GM18873 (cell line): ENCODE data around the gene CPAMD8.
"Not testable (repeated sequence)": the region's sequence is repeated elsewhere in the genome, so short reads cannot be mapped to it uniquely, and the experiment has no call there.

Experiments used
- ATAC-seq: cut with Tn5 transposase; IDR thresholded peaks from one replicate; pipeline ENCODE4 v1.9.1; 2021; ENCODE audit warnings: mild to moderate bottlenecking, moderate library complexity, moderate number of reproducible peaks; ENCODE audit not compliant: unreplicated experiment, low FRiP score

CPAMD8 gene

DNA sequence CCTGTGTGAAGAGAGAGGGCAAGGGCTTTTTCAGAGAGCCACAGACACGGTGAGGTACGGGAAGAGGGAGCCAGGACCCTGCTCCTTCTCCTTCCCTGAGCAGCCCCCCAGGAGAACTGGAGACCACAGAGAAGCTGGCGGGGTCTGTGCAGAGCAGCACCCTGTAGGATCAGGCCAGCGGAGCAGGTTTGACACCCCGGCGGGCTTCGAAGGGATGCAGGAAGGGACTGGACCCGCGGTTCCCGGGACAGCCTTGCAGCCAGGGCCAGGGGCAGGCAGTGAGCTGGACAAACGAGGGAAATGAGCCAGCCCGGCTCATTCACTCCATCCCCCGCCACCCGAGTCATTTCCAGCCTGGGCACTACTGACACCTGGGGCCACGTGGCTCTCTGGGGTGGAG lies 22.2 kb downstream of the CPAMD8 start:
- no peak for ATAC-seq

DNA sequence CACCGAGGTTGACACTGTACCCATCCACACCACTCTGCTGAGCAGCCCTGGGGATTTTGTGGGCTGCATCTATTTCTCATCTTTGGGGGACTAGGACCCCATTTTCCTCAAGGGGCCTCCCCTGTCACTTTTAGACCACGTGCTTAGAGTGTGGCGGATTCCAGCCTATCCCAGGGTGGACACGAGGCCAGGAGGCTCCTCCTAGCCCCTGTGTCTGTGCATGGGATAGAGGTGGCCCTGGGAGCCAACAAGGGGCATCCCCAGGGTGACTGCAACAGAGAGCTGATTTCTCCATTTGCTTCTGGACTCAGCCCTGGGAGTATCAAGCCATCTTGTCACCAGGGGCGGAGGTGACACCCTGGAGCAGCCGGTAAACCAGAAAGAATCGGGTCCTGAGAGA lies 24.2 kb downstream of the CPAMD8 start:
- ATAC-seq: no peak

DNA sequence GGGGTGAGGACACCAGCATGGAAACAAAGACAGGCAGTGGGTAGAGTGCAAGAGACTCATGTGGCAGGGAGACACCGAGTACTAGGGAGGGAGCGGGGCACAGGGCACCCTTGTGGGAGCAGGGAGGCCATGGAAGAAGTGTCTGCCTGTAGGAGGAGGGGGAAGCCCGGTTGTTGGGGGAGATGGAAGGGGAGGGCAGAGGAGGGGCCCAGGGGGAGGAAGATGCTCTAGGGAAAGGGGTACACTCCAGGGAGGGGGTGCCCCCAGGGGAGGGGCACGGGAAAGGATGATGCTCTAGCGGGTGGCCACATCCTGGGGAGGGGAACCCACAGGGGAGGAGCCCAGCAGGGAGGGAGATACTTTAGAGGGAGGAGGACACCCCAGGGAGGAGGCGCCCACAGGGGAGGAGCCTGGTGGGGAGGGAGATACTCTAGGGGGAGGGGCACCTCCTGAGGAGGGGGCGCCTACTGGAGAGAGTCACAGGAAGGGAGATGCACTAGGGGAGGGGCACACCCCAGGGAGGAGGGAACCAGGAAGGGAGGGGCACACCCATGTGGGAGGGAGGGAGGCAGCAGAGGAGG lies 24.9 kb downstream of the CPAMD8 start:
- no peak for ATAC-seq

DNA sequence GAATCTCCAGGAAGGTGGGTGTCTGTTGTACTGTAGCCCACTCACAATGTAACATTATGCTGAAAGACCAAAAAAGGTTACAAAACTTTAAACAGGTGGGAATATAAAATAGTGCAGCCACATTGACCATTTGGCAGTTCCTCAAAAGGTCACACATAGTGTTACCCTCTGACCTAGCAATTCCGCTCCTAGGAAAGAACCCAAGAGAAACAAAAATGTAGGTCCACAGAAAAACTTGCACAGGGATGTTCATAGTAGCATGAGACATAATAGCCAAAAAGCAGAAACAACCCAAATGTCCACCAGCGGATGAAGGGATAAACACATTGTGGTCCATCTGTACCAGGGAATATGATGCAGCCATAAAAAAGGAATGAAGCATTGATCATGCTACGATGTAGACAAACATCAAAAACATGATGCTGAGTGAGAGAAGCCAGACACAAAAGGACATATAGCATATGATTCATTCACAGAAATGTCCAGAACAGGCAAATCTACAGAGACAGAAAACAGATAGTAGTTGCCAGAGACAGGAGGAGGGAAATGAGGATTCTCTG lies 27.9 kb downstream of the CPAMD8 start:
- ATAC-seq: no peak

DNA sequence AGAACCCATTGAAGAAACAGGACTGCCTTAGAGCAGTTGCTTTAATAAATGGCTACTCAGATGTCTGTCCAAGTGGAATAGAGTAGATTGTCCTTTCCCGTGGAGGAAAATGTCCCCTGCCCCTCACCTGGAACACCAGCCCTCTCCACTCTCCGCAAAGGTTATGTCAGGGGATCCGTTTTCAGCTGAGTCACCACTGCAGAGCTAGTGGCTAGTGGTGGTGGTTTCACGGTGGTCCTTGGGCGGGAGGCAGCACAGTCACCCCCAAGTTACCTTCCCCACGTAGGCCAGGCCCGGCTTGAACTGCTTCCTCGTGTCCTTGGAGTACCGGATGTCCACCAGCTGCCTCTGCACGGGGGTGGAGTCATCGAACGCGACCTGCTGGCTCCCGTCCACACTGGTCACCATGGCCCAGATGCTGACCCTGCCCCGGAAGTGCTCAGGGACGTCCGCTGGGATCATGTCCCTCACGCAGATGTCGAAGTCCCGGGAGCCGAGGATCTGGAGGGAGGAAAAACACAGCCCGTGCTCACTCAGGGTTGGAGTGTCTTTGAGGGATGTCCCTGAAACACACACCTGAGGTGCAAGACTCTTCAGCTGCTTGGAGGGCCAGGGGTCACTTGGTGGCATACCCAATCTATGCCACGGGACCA lies 29.6 kb downstream of the CPAMD8 start:
- ATAC-seq: not testable (repeated sequence)

DNA sequence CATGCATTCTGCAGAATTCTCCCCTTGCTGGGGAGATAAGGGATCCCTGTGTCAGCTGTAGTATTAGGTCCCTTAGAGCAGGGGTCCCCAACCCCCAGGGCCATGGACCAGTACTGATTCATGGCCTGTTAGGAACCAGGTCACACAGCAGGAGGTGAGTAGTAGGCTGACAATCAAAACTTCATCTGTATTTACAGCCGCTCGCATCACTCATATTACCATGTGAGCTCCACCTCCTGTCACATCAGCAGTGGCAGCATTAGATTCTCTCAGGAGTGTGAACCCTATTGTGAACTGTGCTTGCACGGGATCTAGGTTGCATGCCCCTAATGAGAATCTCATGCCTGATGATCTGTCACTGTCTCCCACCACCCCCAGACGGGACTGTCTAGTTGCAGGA lies 37.9 kb downstream of the CPAMD8 start:
- ATAC-seq: no peak

DNA sequence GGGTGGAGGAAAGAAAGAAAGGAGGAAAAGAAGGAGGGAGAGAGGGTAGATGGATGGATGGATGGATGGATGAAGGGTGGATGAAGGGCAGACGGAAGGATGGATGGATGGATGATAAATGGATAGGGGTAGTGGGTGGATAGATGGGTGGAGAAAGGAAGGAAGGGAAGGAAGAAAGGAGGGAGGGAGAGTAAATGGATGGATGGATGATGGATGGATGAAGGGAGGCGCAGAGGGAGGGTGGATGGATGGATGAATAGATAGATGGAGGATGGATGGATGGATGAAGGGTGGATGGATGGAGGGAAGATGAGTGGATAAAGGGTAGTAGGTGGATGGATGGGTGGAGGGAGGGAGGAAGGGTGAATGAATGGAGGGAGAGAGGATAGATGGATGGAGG lies 41.2 kb downstream of the CPAMD8 start:
- no peak for ATAC-seq

DNA sequence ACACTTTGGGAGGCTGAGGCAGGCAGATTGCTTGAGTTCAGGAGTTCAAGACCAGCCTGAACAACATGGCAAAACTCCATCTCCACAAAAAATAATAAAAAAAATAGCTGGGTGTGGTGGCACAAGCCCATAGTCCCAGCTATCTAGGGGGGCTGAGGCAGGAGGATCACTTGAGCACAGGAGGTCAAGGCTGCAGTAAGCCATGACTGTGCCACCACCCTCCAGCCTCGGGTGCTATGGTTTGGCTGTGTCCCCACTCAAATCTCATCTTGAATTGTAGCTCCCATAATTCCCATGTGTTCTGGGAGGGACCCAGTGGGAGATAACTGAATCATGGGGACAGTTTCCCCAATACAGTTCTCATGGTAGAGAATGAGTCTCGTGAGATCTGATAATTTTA lies 44.0 kb downstream of the CPAMD8 start:
- ATAC-seq: not testable (repeated sequence)

DNA sequence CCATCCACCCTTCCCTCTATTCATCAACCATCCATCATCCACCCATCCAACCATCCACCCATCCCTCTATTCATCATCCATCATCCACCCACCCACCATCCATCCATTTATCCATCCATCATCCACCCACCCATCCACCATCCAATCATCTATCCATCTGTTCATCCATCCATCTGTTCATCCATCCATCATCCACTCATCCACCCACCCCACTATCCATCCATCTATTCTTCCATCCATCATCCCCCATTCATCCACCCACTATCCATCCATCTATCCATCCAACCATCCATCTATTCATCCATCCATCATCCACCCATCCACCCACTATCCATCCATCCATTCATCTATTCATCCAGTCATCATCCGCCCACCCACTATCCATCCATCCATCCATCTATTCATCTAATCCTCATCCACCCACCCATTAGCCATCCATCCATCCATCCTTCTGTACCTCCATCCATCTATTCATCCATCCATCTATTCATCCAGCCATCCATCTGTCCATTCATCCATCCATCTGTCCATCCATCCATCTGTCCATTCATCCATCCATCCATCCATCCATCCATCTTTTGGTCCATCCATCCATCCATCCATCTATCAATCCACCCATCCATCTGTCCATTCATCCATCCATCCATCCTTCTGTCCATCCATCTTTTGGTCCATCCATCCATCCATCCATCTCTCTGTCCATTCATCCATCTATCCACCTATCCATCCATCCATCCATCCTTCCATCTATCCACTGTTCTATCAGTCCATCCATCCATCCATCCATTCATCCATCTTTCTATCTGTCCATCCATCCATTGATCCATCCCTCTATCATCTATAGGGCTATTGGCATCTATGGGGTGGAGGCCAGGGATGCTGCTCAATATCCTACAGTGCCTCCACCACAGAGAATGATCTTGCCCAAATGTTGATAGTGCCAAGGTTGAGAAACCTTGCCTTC lies 47.5 kb downstream of the CPAMD8 start:
- no peak for ATAC-seq

DNA sequence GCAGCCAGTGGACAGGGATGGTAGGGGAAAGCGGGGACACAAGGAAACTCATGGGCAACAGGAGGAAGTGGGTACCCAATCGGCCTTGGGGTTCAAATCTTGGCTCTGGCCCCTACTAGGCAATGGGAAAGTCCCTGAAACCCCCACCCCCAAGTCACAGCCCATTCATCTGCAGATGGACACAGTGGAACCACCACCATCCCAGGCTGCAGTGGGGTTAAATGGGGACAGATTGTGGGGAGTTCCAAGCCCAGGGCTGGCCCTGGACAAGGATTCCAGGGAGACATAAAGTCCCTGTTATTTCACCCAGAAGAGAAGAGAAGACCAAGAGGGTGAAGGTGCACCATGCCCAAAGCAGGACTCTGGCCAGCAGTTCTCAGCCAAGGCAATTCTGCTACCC lies 48.5 kb downstream of the CPAMD8 start:
- ATAC-seq: no peak

DNA sequence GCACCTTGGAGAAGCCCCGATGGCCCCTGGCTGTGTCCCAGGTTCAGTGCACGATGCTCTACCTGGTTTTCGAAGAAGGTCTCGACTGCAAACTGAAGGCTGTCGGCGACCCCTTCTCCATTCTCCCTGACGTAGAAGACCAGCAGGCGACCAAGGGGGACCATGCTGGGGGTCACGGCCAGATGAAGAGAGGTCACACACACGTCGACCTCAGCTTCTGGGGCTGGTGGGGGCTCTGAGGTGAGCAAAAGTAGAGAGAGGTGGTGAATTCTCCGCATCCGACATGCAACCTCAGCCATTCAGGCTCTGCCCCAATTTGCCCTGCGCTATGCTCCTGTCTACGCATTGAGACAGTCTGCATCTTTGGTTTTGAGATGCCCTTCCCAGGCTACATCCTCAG lies 49.3 kb downstream of the CPAMD8 start:
- ATAC-seq: no peak

DNA sequence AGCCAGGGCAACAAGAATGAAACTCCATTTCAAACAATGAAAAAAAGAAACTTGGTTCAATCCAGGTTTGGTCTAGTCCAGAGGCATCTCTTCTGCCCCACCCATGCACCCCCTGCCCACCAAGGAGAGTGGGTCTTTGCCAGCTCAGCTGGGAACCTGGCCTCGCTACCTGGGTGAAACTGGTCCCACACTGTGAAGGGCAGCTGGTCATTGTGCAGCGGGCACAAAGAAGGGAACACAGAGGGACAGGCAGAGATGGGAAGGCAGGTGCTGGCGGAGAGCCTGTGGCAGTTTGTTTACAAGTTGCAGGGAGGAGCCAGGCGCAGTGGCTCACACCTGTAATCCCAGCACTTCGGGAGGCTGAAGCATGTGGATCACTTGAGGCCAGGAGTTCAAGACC lies 50.2 kb downstream of the CPAMD8 start:
- ATAC-seq: no peak

DNA sequence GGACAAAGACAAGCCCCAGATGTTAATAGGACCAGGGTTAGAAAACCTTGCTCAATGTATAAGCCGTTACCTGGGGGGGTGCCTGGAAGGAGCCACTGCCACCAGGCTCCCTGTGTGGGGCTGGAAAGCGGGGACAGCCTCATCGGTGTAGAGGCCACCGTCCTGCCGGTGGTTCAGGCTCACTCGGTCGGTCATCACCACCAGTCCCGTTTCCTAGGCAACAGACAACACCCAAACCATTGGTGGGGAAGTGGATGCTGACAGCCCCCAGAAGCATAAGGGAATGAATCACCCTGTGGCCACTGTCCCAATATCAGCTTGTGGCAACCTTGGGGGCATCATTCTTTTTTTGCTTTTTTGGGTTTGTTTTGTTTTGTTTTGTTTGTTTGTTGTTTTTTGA lies 55.8 kb downstream of the CPAMD8 start:
- no peak for ATAC-seq

DNA sequence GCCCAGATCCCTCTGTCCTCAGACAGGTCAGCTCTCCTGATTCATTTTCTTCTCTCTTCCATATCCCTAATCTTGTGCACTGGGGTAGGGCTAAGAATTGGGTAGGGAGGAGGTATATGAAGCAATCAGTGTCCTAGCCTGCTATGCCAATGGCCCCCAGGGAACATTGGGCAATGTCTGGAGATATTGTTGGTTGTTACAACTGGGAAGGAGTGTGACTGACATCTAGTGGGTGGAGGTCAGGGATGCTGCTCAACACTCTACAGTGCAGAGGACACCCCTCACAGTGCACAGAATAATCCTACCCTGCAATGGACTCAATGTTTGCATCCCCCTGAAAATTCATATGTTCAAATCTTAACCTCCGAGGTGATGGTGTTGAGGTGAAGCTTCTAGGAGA lies 57.5 kb downstream of the CPAMD8 start:
- no peak for ATAC-seq

DNA sequence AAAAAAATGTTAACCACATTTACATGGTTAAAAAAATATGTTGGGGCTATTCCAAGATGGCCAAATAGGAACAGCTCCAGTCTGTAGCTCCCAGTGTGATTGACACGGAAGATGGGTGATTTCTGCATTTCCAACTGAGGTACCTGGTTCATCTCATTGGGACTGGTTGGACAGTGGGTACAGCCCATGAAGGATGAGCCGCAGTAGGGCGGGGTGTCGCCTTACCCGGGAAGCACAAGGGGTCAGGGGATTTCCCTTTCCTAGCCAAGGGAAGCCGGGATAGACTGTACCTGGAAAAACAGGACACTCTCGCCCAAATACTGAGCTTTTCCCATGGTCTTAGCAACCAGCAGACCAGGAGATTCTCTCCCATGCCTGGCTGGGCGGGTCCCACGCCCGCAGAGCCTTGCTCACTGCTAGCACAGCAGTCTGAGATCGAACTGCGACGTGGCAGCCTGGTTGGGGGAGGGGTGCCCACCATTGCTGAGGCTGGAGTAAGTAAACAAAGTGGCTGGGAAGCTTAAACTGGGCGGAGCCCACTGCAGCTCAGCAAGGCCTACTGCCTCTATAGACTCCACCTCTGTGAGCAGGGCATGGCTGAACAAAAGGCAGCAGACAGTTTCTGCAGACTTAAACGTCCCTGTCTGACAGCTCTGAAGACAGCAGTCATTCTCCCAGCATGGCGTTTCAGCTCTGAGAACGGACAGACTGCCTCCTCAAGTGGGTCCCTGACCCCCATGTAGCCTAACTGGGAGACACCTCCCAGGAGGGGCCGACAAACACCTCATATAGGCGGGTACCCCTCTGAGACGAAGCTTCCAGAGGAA lies 65.4 kb downstream of the CPAMD8 start:
- not testable (repeated sequence) for ATAC-seq

DNA sequence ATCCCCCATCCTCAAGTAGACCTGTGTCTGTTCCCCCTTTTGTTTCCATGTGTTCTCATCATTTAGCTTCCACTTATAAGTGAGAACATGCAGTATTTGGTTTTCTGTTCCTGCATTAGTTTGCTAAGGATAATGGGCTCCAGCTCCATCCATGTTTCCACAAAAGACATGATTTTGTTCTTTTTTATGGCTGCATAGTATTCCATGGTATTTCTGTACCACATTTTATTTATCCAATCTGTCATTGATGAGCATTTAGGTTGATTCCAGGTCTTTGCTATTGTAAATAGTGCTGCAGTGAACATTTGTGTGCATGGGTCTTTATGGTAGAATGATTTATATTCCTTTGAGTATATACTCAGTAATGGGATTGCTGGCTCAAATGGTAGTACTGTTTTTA lies 68.3 kb downstream of the CPAMD8 start:
- ATAC-seq: not testable (repeated sequence)

DNA sequence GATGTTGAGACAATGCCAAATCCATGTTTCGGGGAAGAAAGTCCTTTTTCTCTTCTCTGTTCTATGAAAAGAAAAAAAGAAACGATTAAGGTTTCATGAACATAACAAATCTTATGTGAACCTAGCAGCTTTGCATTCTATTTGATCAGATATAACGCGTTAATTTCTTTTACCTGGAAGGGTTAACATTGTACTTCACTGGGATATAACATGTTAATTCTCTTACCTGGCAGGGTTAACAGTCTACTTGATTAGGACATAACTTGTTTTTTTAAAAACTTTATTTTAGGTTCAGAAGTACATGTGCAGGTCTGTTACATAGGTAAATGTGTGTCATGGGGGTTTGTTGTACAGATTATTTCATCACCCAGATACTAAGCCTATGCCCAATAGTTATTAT lies 68.8 kb downstream of the CPAMD8 start:
- ATAC-seq: no peak

DNA sequence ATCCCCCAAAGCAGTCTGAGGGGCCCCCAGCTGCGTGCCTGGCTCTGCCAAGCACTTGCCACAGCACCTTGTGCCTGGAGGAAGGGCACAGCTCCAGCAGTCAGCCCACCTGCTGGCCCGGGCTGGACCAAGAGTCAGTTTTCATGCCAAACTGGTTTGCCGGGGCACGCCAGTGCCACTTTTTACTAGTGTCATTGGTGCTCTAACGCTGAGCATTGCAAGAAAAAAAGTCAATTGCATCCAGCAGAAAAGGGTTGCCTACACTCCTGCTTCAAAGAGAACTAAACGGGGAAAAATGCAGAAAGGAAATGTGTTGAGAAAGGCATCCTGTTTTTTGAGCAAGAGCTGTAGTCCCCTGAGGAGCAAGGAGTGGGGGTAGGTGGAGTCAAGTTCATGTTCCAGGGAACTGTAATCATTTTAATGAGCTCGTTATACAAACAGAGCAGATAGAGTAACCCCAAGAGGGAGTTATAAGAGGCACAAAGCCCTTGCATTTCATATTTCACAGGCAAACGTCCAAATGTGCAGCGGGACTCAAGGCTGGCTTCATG lies 69.4 kb downstream of the CPAMD8 start:
- no peak for ATAC-seq

DNA sequence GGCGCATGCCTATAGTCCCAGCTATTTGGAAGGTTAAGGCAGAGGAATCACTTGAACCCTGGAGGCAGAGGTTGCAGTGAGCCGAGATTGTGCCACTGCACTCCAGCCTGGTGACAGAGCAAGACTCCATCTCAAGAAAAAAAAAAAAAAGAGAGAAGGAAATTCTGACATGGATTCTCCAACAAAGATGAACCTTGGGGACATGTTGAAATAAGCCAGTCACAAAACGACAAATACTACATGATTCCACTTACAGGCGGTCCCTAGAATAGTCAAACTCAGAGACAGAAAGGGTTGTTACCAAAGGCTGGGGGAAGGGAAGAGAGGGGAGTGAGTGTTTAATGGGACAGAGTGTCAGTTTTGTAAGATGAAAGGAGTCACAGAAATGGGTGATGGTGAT lies 71.4 kb downstream of the CPAMD8 start:
- ATAC-seq: no peak

DNA sequence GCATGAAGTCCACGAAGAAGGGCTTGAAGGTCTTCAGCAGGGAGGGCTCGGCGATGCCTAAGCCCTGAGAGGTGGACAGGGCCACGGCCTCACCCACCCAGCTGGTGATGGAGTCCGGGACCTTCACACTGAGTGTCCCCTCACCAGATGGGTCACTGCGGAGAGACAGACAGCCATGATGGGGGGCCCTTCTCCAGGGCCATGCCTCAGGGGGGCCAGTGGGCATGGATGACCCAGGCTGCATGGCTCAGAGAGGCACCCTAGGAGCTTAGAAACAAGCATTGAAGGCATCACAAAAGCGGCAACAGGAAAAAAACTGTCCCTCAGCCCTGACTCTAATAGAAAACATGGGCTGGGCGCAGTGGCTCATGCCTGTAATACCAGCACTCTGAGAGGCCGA lies 74.6 kb downstream of the CPAMD8 start:
- ATAC-seq: no peak
